Nephron (organoid): ENCODE data around the gene TTC9B.

Experiments
- H3K27ac Mint-ChIP-seq, 3 experiments: 2 replicates each; pipeline ENCODE4 v1.8.0; 2020; ENCODE audit warnings: mixed read lengths in 3 of 3, mild to moderate bottlenecking in 2 of 3, moderate library complexity in 1 of 3
- H3K27me3 Mint-ChIP-seq: 2 replicates; pipeline ENCODE4 v1.8.0; 2021; ENCODE audit warnings: low read depth, mild to moderate bottlenecking, moderate library complexity, mixed read lengths
- H3K36me3 Mint-ChIP-seq: 2 replicates; pipeline ENCODE4 v1.8.0; 2020; ENCODE audit warnings: low read depth, mixed read lengths
- H3K4me1 Mint-ChIP-seq: 2 replicates; pipeline ENCODE4 v1.8.0; 2020; ENCODE audit warnings: mixed read lengths
- H3K4me3 Mint-ChIP-seq, 3 experiments: 2 replicates each; pipeline ENCODE4 v1.8.0; 2020; ENCODE audit warnings: mild to moderate bottlenecking in 3 of 3, mixed read lengths in 3 of 3, moderate library complexity in 2 of 3
- H3K9me3 Mint-ChIP-seq: 2 replicates; pipeline ENCODE4 v1.8.0; 2020; ENCODE audit warnings: mixed read lengths
- CTCF ChIP-seq, 3 experiments: fragments of 200-600 bp; sonication (generic); IDR thresholded peaks; one replicate each; pipeline ENCODE4 v1.5.0; 2021; ENCODE audit warnings: antibody characterized with exemption in 3 of 3; ENCODE audit not compliant: unreplicated experiment in 3 of 3

TTC9B gene

GRCh38 chr19:40217934-40218890, at the start of gene TTC9B:
Gene TTC9B (minus strand): TSS chr19:40218384. CDS start chr19:40218381, 3 bp downstream.
- H3K27ac Mint-ChIP-seq, result no peak within 1 kb of the TSS
- H3K27me3 Mint-ChIP-seq, result peaks cover 70% of the 10 kb centered on the region
- no peak within 1 kb of the TSS for H3K4me3 Mint-ChIP-seq
- no peak for TF ChIP-seq CTCF (IDR thresholded peaks at IDR 0.05; ENCODE audit: unreplicated experiment in 3 of 3)
- H3K9me3 Mint-ChIP-seq, result peaks cover 3% of the 10 kb centered on the region
- H3K36me3 Mint-ChIP-seq, result peaks cover 8% of the 10 kb centered on the region
- peaks cover 13% of the 10 kb centered on the region for H3K4me1 Mint-ChIP-seq

- H3K4me1 Mint-ChIP-seq, result peaks cover 24% of the 10 kb centered on the region
- no peaks in the 10 kb centered on the region for H3K27me3 Mint-ChIP-seq
- TF ChIP-seq CTCF (IDR thresholded peaks at IDR 0.05; ENCODE audit: unreplicated experiment in 3 of 3), result no peak
- H3K9me3 Mint-ChIP-seq, result no peaks in the 10 kb centered on the region
- no peak overlapping the region for H3K4me3 Mint-ChIP-seq
- peak overlapping the region in 2 of 3 experiments; percentile 17 to 36 for H3K27ac Mint-ChIP-seq
- H3K36me3 Mint-ChIP-seq, result peaks cover 15% of the 10 kb centered on the region
Measured at GRCh38 chr19:40267601-40267997, 49.4 kb upstream of the TTC9B start.

GRCh38 chr19:40266912-40267600, 48.9 kb upstream of the TTC9B start:
- TF ChIP-seq CTCF (IDR thresholded peaks at IDR 0.05; ENCODE audit: unreplicated experiment in 3 of 3), result no peak
- Mint-ChIP-seq H3K27me3 (no peaks in the 10 kb centered on the region), H3K27ac (peak overlapping the region in 1 of 3 experiments; percentile 36), H3K9me3 (no peaks in the 10 kb centered on the region), H3K4me3 (no peak overlapping the region), H3K36me3 (peaks cover 11% of the 10 kb centered on the region), H3K4me1 (peaks cover 18% of the 10 kb centered on the region)

GRCh38 chr19:40266119-40266518, 47.9 kb upstream of the TTC9B start:
- Mint-ChIP-seq H3K27ac (peak overlapping the region in 1 of 3 experiments; percentile 18), H3K4me1 (peaks cover 18% of the 10 kb centered on the region), H3K4me3 (no peak overlapping the region), H3K9me3 (no peaks in the 10 kb centered on the region), H3K27me3 (no peaks in the 10 kb centered on the region), H3K36me3 (peaks cover 15% of the 10 kb centered on the region)
- TF ChIP-seq CTCF (IDR thresholded peaks at IDR 0.05; ENCODE audit: unreplicated experiment in 3 of 3), result no peak

DNA sequence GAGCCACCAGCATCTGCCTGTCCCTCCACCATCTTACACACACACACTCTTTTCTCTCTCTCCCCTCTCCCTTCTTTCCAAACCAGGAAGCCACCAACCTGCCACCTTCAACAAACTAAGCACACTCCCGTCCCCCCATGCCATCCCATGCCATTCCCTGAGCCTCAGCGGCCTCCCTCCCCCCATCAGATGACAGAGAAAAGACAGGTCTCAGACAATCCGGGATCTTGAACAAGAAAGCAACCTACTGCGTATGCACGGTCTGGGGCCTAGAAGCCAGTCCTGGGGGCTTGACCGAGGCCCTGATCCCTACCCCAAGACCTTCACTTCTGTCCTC, 47.5 kb upstream of the TTC9B start:
- H3K27ac Mint-ChIP-seq, result no peak overlapping the region
- H3K27me3 Mint-ChIP-seq, result no peaks in the 10 kb centered on the region

More for the DNA sequence above, 47.5 kb upstream of the TTC9B start:
- no peak for TF ChIP-seq CTCF (IDR thresholded peaks at IDR 0.05; ENCODE audit: unreplicated experiment in 3 of 3)
- Mint-ChIP-seq H3K4me1 (peaks cover 18% of the 10 kb centered on the region), H3K36me3 (peaks cover 17% of the 10 kb centered on the region), H3K4me3 (no peak overlapping the region), H3K9me3 (no peaks in the 10 kb centered on the region)
